Osteoblast (primary cell): Measurements from ENCODE around the gene CSMD2. TPM values are rescaled to one million over a fixed set of nuclear protein-coding genes. Genes with fewer than 3 reads are reported as not detected.

Source experiments
- DNase-seq: peaks from one replicate; pipeline ENCODE4 v3.0.0; 2011; ENCODE audit warnings: low spot score, mixed read lengths; ENCODE audit not compliant: insufficient read length; ENCODE audit errors: missing footprints
- H2AFZ ChIP-seq: 2 replicates; pipeline ENCODE4 v1.6.0; 2011; ENCODE audit warnings: mild to moderate bottlenecking, low read length
- H3K27ac ChIP-seq: 2 replicates; pipeline ENCODE4 v1.5.1; 2011; ENCODE audit warnings: mild to moderate bottlenecking, low read depth, low read length, moderate library complexity
- H3K27me3 ChIP-seq: 2 replicates; pipeline ENCODE4 v1.6.0; 2012; ENCODE audit warnings: mild to moderate bottlenecking, control low read depth, inconsistent platforms, low read length, moderate library complexity; ENCODE audit not compliant: insufficient read depth
- H3K36me3 ChIP-seq: 2 replicates; pipeline ENCODE4 v1.5.1; 2011; ENCODE audit warnings: mild to moderate bottlenecking, low read length, control low read depth, moderate library complexity; ENCODE audit not compliant: insufficient read depth
- H3K4me1 ChIP-seq: 2 replicates; pipeline ENCODE4 v1.5.1; 2011; ENCODE audit warnings: mild to moderate bottlenecking, low read length, control low read depth, moderate library complexity; ENCODE audit not compliant: insufficient read depth
- H3K4me2 ChIP-seq: 2 replicates; pipeline ENCODE4 v1.6.0; 2011; ENCODE audit warnings: mild to moderate bottlenecking, low read length; ENCODE audit not compliant: insufficient read depth
- H3K4me3 ChIP-seq: fragments of 200-600 bp; sonication (generic); 3 replicates; pipeline ENCODE4 v1.5.1; 2012; ENCODE audit warnings: mild to moderate bottlenecking, low read length, inconsistent platforms; ENCODE audit not compliant: insufficient read depth
- H3K79me2 ChIP-seq: 2 replicates; pipeline ENCODE4 v1.6.0; 2012; ENCODE audit warnings: mild to moderate bottlenecking, low read length, control low read depth, inconsistent platforms; ENCODE audit not compliant: insufficient read depth
- H3K9me3 ChIP-seq: 2 replicates; pipeline ENCODE4 v1.5.1; 2011; ENCODE audit warnings: low read depth, low read length, control low read depth
- H4K20me1 ChIP-seq: 2 replicates; pipeline ENCODE4 v1.6.0; 2012; ENCODE audit warnings: mild to moderate bottlenecking, low read length, control low read depth; ENCODE audit not compliant: insufficient read depth
- CTCF ChIP-seq: IDR thresholded peaks from 2 replicates; pipeline ENCODE4 v1.5.1; 2011; ENCODE audit warnings: mild to moderate bottlenecking, low read depth, low read length, moderate library complexity; ENCODE audit errors: extremely low read depth
- total RNA-seq: library from RNA; depleted of rRNA; stranded (reverse); fragments of >200 nt; gene quantifications from 2 replicates; pipeline ENCODE4 v1.2.3, GENCODE V29; 2012

The CSMD2 gene
- total RNA-seq, 1 donor, result 0.36 TPM

GRCh38 chr1:33548721-33549120 is 616.3 kb downstream of the CSMD2 start:
- H3K27ac ChIP-seq, result no peak overlapping the region
- no peaks in the 10 kb centered on the region for H3K36me3 ChIP-seq
- no peak overlapping the region for H3K4me2 ChIP-seq
- no peaks in the 10 kb centered on the region for H4K20me1 ChIP-seq
- H3K4me3 ChIP-seq, result no peak overlapping the region
- H2AFZ ChIP-seq, result no peak overlapping the region
- TF ChIP-seq CTCF, result no peak
- no peaks in the 10 kb centered on the region for H3K4me1 ChIP-seq
- no peak for DNase-seq
- no peaks in the 10 kb centered on the region for H3K79me2 ChIP-seq
- no peaks in the 10 kb centered on the region for H3K27me3 ChIP-seq
- H3K9me3 ChIP-seq, result no peaks in the 10 kb centered on the region

DNA sequence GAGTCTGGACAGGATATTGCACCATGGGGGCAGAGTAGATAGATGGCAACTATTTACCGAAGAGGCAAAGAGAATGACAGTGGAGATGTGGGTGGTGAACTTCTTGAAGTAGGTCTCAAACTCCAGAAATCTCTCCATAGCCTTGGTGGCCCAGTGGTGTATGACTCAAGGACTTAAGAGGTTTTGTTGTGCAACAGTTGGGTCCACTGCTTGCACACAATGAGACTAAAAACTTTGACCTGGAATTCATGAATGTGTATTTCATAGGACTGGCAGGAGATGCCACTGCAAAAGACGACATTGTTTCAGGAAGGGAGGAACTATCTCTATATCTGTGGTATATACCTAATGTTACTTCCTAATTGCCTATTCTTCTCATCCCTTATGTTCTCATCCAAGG is 616.7 kb downstream of the CSMD2 start:
- H3K36me3 ChIP-seq, result no peaks in the 10 kb centered on the region
- H3K4me3 ChIP-seq, result no peak overlapping the region
- no peak for TF ChIP-seq CTCF
- no peaks in the 10 kb centered on the region for H3K4me1 ChIP-seq
- no peaks in the 10 kb centered on the region for H3K27me3 ChIP-seq
- no peak for DNase-seq
- no peaks in the 10 kb centered on the region for H4K20me1 ChIP-seq
- no peaks in the 10 kb centered on the region for H3K9me3 ChIP-seq
- H3K27ac ChIP-seq, result no peak overlapping the region
- no peaks in the 10 kb centered on the region for H3K79me2 ChIP-seq
- H2AFZ ChIP-seq, result no peak overlapping the region
- H3K4me2 ChIP-seq, result no peak overlapping the region

DNA sequence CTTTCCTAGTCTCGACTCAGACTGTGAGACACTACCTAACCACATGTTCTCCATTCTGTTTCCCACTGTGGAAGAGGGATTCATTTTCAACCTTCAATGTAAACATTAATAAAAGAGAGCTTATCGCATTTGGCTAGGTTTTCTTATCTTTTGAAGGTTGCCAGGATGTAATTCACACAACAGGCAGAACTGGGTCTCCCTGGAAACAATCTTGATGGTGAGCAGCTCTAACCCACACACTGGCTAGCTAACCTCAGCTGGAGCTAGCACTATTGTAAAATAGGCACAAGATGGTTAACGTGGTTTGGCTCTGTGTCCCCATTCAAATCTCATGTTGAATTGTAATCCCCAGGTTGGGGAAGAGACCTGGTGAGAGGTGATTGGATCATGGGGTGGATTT is 617.5 kb downstream of the CSMD2 start:
- DNase-seq, result no peak
- Histone ChIP-seq H4K20me1 (no peaks in the 10 kb centered on the region), H3K9me3 (no peaks in the 10 kb centered on the region), H3K36me3 (no peaks in the 10 kb centered on the region), H3K79me2 (no peaks in the 10 kb centered on the region), H3K4me3 (no peak overlapping the region), H2AFZ (no peak overlapping the region), H3K4me1 (no peaks in the 10 kb centered on the region), H3K27me3 (no peaks in the 10 kb centered on the region), H3K4me2 (no peak overlapping the region), H3K27ac (no peak overlapping the region)
- no peak for TF ChIP-seq CTCF

DNA sequence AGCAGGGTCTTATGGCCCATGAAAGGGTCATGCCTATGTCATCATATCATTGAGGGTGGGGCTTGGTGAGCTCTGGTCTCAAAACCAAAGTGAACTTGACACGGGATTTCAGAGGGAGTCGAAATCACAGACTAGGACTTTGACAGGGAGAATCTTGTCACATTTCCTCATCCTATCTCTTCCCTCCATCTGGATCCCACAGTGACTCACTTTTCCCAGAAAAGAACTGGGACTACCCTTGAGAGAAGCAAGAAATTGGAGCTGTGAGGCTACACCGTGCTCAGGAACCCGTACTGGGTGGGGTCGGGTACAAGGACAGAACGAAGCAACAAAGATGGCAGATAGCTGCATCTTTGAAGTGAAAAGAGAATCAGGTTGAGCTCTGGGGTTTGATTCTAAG is 623.1 kb downstream of the CSMD2 start:
- H3K9me3 ChIP-seq, result no peaks in the 10 kb centered on the region
- H2AFZ ChIP-seq, result no peak overlapping the region
- TF ChIP-seq CTCF, result no peak
- H3K27me3 ChIP-seq, result no peaks in the 10 kb centered on the region
- H3K79me2 ChIP-seq, result no peaks in the 10 kb centered on the region
- H3K4me3 ChIP-seq, result no peak overlapping the region
- no peaks in the 10 kb centered on the region for H3K4me1 ChIP-seq
- no peaks in the 10 kb centered on the region for H3K36me3 ChIP-seq
- H3K4me2 ChIP-seq, result no peak overlapping the region
- no peak for DNase-seq
- no peak overlapping the region for H3K27ac ChIP-seq
- no peaks in the 10 kb centered on the region for H4K20me1 ChIP-seq
